DOHH2 (cell line): ENCODE measurements around the gene NNT.

ENCODE experiments used
- CTCF ChIP-seq: fragments of 200-600 bp; sonication (generic); IDR thresholded peaks from one replicate; pipeline ENCODE4 v1.5.1; 2014; ENCODE audit warnings: antibody characterized with exemption, mild to moderate bottlenecking, low read depth, low read length; ENCODE audit not compliant: poor library complexity, severe bottlenecking
- EZH2phosphoT487 ChIP-seq: fragments of 200-600 bp; sonication (generic); IDR thresholded peaks from 2 replicates; pipeline ENCODE4 v1.6.1; 2017; ENCODE audit warnings: borderline replicate concordance, mild to moderate bottlenecking, antibody characterized with exemption, low read length, moderate library complexity, mixed read lengths

- TF ChIP-seq CTCF (no peak), EZH2phosphoT487 (no peak)
Measured at GRCh38 chr5:43683884-43684471, 81.0 kb downstream of the NNT start.
